WTC11 (cell line): ENCODE measurements around the gene CHRM3.

Experiments
- NR1H2 ChIP-seq: sonication (generic); formaldehyde crosslinking; IDR thresholded peaks from 2 replicates; pipeline ENCODE4 v1.9.0; 2021; ENCODE audit warnings: mild to moderate bottlenecking, moderate library complexity, missing genetic modification reagents
- SP1 ChIP-seq: sonication (generic); formaldehyde crosslinking; conservative IDR thresholded peaks from 2 replicates; pipeline ENCODE4 v1.8.1; 2022; ENCODE audit warnings: missing genetic modification reagents
- TEAD4 ChIP-seq: sonication (generic); formaldehyde crosslinking; IDR thresholded peaks from 2 replicates; pipeline ENCODE4 v1.8.0; 2022; ENCODE audit warnings: mild to moderate bottlenecking, missing genetic modification reagents
- TF ChIP-seq, protein P1 (sequence below): sonication (generic); formaldehyde crosslinking; IDR thresholded peaks from 2 replicates; pipeline ENCODE4 v1.8.0; 2022; ENCODE audit warnings: mild to moderate bottlenecking, missing genetic modification reagents
- TF ChIP-seq, protein P2 (sequence below): fragments of 200-600 bp; IDR thresholded peaks from 2 replicates; pipeline ENCODE4 v1.8.0; 2022; ENCODE audit warnings: antibody characterized with exemption

DNA sequence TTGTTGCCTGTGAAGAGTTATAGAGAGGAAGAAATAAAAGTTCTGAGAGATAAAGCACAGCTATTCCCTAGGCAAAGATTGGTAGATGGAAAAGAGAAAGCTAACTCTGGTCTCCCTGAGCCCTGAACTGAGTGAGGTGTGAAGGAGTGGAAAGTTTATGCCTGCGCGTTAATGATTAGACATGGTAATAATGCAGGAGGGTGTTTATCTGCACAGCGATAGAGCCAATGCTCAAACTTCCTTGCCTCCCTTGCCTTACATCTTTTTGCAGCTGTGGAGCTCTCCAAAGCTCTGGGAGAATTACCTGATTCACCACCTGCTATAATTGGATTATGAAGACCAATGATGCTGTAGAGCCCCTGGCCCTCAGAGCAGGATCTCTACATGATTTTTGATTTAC is 32.8 kb upstream of the CHRM3 start:
- TF ChIP-seq, protein P1, sequence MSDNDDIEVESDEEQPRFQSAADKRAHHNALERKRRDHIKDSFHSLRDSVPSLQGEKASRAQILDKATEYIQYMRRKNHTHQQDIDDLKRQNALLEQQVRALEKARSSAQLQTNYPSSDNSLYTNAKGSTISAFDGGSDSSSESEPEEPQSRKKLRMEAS: no peak
- TF ChIP-seq SP1 (no peak), TEAD4 (CRISPR knock-in tag) (no peak), NR1H2 (CRISPR knock-in tag) (no peak)
- TF ChIP-seq, protein P2, sequence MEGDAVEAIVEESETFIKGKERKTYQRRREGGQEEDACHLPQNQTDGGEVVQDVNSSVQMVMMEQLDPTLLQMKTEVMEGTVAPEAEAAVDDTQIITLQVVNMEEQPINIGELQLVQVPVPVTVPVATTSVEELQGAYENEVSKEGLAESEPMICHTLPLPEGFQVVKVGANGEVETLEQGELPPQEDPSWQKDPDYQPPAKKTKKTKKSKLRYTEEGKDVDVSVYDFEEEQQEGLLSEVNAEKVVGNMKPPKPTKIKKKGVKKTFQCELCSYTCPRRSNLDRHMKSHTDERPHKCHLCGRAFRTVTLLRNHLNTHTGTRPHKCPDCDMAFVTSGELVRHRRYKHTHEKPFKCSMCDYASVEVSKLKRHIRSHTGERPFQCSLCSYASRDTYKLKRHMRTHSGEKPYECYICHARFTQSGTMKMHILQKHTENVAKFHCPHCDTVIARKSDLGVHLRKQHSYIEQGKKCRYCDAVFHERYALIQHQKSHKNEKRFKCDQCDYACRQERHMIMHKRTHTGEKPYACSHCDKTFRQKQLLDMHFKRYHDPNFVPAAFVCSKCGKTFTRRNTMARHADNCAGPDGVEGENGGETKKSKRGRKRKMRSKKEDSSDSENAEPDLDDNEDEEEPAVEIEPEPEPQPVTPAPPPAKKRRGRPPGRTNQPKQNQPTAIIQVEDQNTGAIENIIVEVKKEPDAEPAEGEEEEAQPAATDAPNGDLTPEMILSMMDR: no peak
